ENCODE results near the gene ST3GAL5.

The ST3GAL5 gene

GRCh38 chr2:85924522-85924921 lies 35.7 kb upstream of the ST3GAL5 start:
- H3K9me3 ChIP-seq (ENCODE audit: control insufficient read depth, low read length), result no peaks in the 10 kb centered on the region
- H3K4me1 ChIP-seq, result no peaks in the 10 kb centered on the region
- H2AFZ ChIP-seq, result no peak overlapping the region
- no peaks in the 10 kb centered on the region for H3K27me3 ChIP-seq (ENCODE audit: control insufficient read depth, insufficient read depth, low read length)
- no peaks in the 10 kb centered on the region for H3K36me3 ChIP-seq (ENCODE audit: control insufficient read depth, insufficient read depth, low read length)
- H3K79me2 ChIP-seq, result no peaks in the 10 kb centered on the region
- H3K9ac ChIP-seq, result no peak overlapping the region
- H3K4me2 ChIP-seq (ENCODE audit: low read length), result no peak overlapping the region
- no peak overlapping the region for H3K27ac ChIP-seq
- no peak overlapping the region for H3K4me3 ChIP-seq (ENCODE audit: low read depth, low read length)
- no peak for TF ChIP-seq CTCF (IDR thresholded peaks at IDR 0.05)

- TF ChIP-seq CTCF (IDR thresholded peaks at IDR 0.05), result no peak
These were observed 33.4 kb upstream of the ST3GAL5 start for GRCh38 chr2:85922199-85922598.

GRCh38 chr2:85921659-85922058 lies 32.9 kb upstream of the ST3GAL5 start:
- Histone ChIP-seq H3K4me3 (ENCODE audit: low read depth, low read length) (no peak overlapping the region), H3K9me3 (ENCODE audit: control insufficient read depth, low read length) (no peaks in the 10 kb centered on the region), H3K9ac (no peak overlapping the region), H3K27ac (no peak overlapping the region), H3K4me1 (no peaks in the 10 kb centered on the region), H3K79me2 (no peaks in the 10 kb centered on the region), H3K36me3 (ENCODE audit: control insufficient read depth, insufficient read depth, low read length) (no peaks in the 10 kb centered on the region), H3K27me3 (ENCODE audit: control insufficient read depth, insufficient read depth, low read length) (no peaks in the 10 kb centered on the region), H2AFZ (no peak overlapping the region), H3K4me2 (ENCODE audit: low read length) (no peak overlapping the region)
- TF ChIP-seq CTCF (IDR thresholded peaks at IDR 0.05), result no peak

More at GRCh38 chr2:85922199-85922598, 33.4 kb upstream of the ST3GAL5 start:
- no peak overlapping the region for H2AFZ ChIP-seq
- no peaks in the 10 kb centered on the region for H3K36me3 ChIP-seq (ENCODE audit: control insufficient read depth, insufficient read depth, low read length)
- no peaks in the 10 kb centered on the region for H3K4me1 ChIP-seq
- H3K4me3 ChIP-seq (ENCODE audit: low read depth, low read length), result no peak overlapping the region
- H3K27me3 ChIP-seq (ENCODE audit: control insufficient read depth, insufficient read depth, low read length), result no peaks in the 10 kb centered on the region
- no peaks in the 10 kb centered on the region for H3K9me3 ChIP-seq (ENCODE audit: control insufficient read depth, low read length)
- no peak overlapping the region for H3K4me2 ChIP-seq (ENCODE audit: low read length)
- no peaks in the 10 kb centered on the region for H3K79me2 ChIP-seq
- H3K27ac ChIP-seq, result no peak overlapping the region
- no peak overlapping the region for H3K9ac ChIP-seq

GRCh38 chr2:85920810-85921545 lies 32.2 kb upstream of the ST3GAL5 start:
- H2AFZ ChIP-seq, result peak overlapping the region; percentile 3
- no peaks in the 10 kb centered on the region for H3K36me3 ChIP-seq (ENCODE audit: control insufficient read depth, insufficient read depth, low read length)
- no peak overlapping the region for H3K4me3 ChIP-seq (ENCODE audit: low read depth, low read length)
- H3K4me1 ChIP-seq, result no peaks in the 10 kb centered on the region
- no peak for TF ChIP-seq CTCF (IDR thresholded peaks at IDR 0.05)
- H3K9me3 ChIP-seq (ENCODE audit: control insufficient read depth, low read length), result no peaks in the 10 kb centered on the region
- no peak overlapping the region for H3K27ac ChIP-seq
- no peak overlapping the region for H3K4me2 ChIP-seq (ENCODE audit: low read length)
- no peaks in the 10 kb centered on the region for H3K27me3 ChIP-seq (ENCODE audit: control insufficient read depth, insufficient read depth, low read length)
- H3K79me2 ChIP-seq, result no peaks in the 10 kb centered on the region
- no peak overlapping the region for H3K9ac ChIP-seq
